ENCODE data around the gene DCUN1D5.

- no peak for TF ChIP-seq EZH2 (IDR thresholded peaks at IDR 0.05; ENCODE audit: borderline replicate concordance, low read length)
- TF ChIP-seq CTCF (conservative IDR thresholded peaks at IDR 0.05 in 1 of 2, IDR thresholded peaks at IDR 0.05 in 1 of 2; ENCODE audit: extremely low read depth in 1 of 2, insufficient read depth in 1 of 2, low read depth in 1 of 2, low read length in 2 of 2), result no peak
Observed at GRCh38 chr11:103067118-103067517, 24.8 kb downstream of the DCUN1D5 start.
